GM23338 (cell line): ENCODE results near the gene NRP2. TPM values are rescaled to one million over a fixed set of nuclear protein-coding genes. Genes with fewer than 3 reads are reported as not detected.

Experiments used
- ATAC-seq: fragments of 200-7000 bp; cut with Tn5 transposase; 3 replicates; pipeline ENCODE4 v1.9.1; 2020
- DNase-seq: peaks from one replicate; pipeline ENCODE4 v3.0.0-alpha.2; 2015; ENCODE audit warnings: low spot score
- H2AFZ ChIP-seq: fragments of 200-600 bp; sonication (generic); 2 replicates; pipeline ENCODE4 v1.8.0; 2016; ENCODE audit warnings: antibody characterized with exemption, mild to moderate bottlenecking, moderate library complexity
- H3F3A ChIP-seq: fragments of 200-600 bp; sonication (generic); replicated peaks from 2 replicates; pipeline ENCODE4 v1.8.0; 2017; ENCODE audit warnings: antibody characterized with exemption, mixed run types, low read depth
- H3K27ac ChIP-seq: fragments of 200-600 bp; sonication (generic); 2 replicates; pipeline ENCODE4 v1.6.1; 2016; ENCODE audit warnings: low read depth
- H3K27me3 ChIP-seq: fragments of 200-600 bp; sonication (generic); 2 replicates; pipeline ENCODE4 v1.8.0; 2016; ENCODE audit warnings: mild to moderate bottlenecking, mixed run types, moderate library complexity; ENCODE audit not compliant: insufficient read depth
- H3K36me3 ChIP-seq: fragments of 200-600 bp; sonication (generic); 2 replicates; pipeline ENCODE4 v1.8.0; 2016; ENCODE audit warnings: mild to moderate bottlenecking; ENCODE audit not compliant: insufficient read depth
- H3K4me1 ChIP-seq: fragments of 200-600 bp; sonication (generic); 2 replicates; pipeline ENCODE4 v1.8.0; 2016; ENCODE audit warnings: mild to moderate bottlenecking, moderate library complexity; ENCODE audit not compliant: insufficient read depth
- H3K4me2 ChIP-seq: fragments of 200-600 bp; sonication (generic); 2 replicates; pipeline ENCODE4 v1.7.1; 2017; ENCODE audit warnings: mixed run types
- H3K4me3 ChIP-seq: fragments of 200-600 bp; sonication (generic); 2 replicates; pipeline ENCODE4 v1.6.1; 2016; ENCODE audit warnings: mixed run types
- H3K79me2 ChIP-seq: fragments of 200-600 bp; sonication (generic); replicated peaks from 2 replicates; pipeline ENCODE4 v1.8.0; 2017; ENCODE audit warnings: mild to moderate bottlenecking; ENCODE audit not compliant: insufficient read depth
- H3K9me2 ChIP-seq: fragments of 200-600 bp; sonication (generic); 2 replicates; pipeline ENCODE4 v1.8.0; 2017; ENCODE audit not compliant: insufficient read depth
- H4K20me1 ChIP-seq: fragments of 200-600 bp; sonication (generic); replicated peaks from 2 replicates; pipeline ENCODE4 v1.8.0; 2017; ENCODE audit warnings: mild to moderate bottlenecking; ENCODE audit not compliant: insufficient read depth
- H3K27ac Mint-ChIP-seq: 2 replicates; pipeline ENCODE4 v1.8.0; 2020; ENCODE audit warnings: inconsistent platforms, mild to moderate bottlenecking, moderate library complexity, mixed read lengths
- H3K27me3 Mint-ChIP-seq: 3 replicates; pipeline ENCODE4 v1.8.0; 2022; ENCODE audit warnings: low read depth, mild to moderate bottlenecking, moderate library complexity, mixed read lengths, inconsistent platforms; ENCODE audit not compliant: insufficient read depth, poor library complexity
- H3K36me3 Mint-ChIP-seq: 3 replicates; pipeline ENCODE4 v1.8.0; 2021; ENCODE audit warnings: low read depth, mild to moderate bottlenecking, inconsistent platforms, moderate library complexity, mixed read lengths
- H3K4me1 Mint-ChIP-seq: 3 replicates; pipeline ENCODE4 v1.8.0; 2020; ENCODE audit warnings: mild to moderate bottlenecking, inconsistent platforms, mixed read lengths
- H3K4me3 Mint-ChIP-seq: 3 replicates; pipeline ENCODE4 v1.8.0; 2021; ENCODE audit warnings: moderate library complexity, mild to moderate bottlenecking, inconsistent platforms, mixed read lengths
- H3K9me3 Mint-ChIP-seq: 3 replicates; pipeline ENCODE4 v1.8.0; 2020; ENCODE audit warnings: moderate library complexity, mild to moderate bottlenecking, inconsistent platforms, mixed read lengths
- CREB1 ChIP-seq: fragments of 250-450 bp; sonication (Bioruptor Pico); IDR thresholded peaks from 2 replicates; pipeline ENCODE4 v1.5.0; 2020; ENCODE audit warnings: low read depth, mild to moderate bottlenecking, moderate library complexity
- EZH2 ChIP-seq: fragments of 200-600 bp; sonication (generic); IDR thresholded peaks from one replicate; pipeline ENCODE4 v1.8.0; 2017; ENCODE audit warnings: antibody characterized with exemption, mild to moderate bottlenecking, low read depth; ENCODE audit not compliant: unreplicated experiment
- REST ChIP-seq: IDR thresholded peaks from one replicate; pipeline ENCODE4 v1.6.1; 2018; ENCODE audit warnings: antibody characterized with exemption; ENCODE audit not compliant: unreplicated experiment
- STAT1 ChIP-seq: IDR thresholded peaks from one replicate; pipeline ENCODE4 v1.6.1; 2016; ENCODE audit warnings: antibody characterized with exemption; ENCODE audit not compliant: unreplicated experiment
- ZNF114 ChIP-seq: fragments of 250-450 bp; sonication (Bioruptor Pico); IDR thresholded peaks from 2 replicates; pipeline ENCODE4 v1.5.0; 2020; ENCODE audit warnings: mild to moderate bottlenecking, moderate library complexity
- polyA plus RNA-seq: library from polyadenylated mRNA; unstranded; fragments of >200 nt; fragmentation: Nextera tagmentation; extraction: Ambion mirVana; gene quantifications from 2 replicates; pipeline ENCODE4 v1.2.1, GENCODE V29; 2016
- total RNA-seq: library from RNA; depleted of rRNA; stranded (reverse); fragments of >200 nt; shearing (Covaris generic); gene quantifications from 2 replicates; pipeline ENCODE4 v1.2.3, GENCODE V29; 2014
- TF ChIP-seq, protein P1 (sequence below): fragments of 250-450 bp; sonication (Bioruptor Pico); IDR thresholded peaks from 2 replicates; pipeline ENCODE4 v1.5.0; 2020; ENCODE audit warnings: mild to moderate bottlenecking, moderate library complexity
- TF ChIP-seq, protein P2 (sequence below): IDR thresholded peaks from 2 replicates; pipeline ENCODE4 v1.6.1; 2016; ENCODE audit warnings: antibody characterized with exemption

Gene NRP2
- total and polyA plus RNA-seq, 2 experiments from 2014 or later: 18.4 to 22.0 TPM

GRCh38 chr2:205758500-205758899, 76.2 kb downstream of the NRP2 start (continued):
- no peak for TF ChIP-seq REST

- Histone ChIP-seq H3K36me3 (no peaks in the 10 kb centered on the region), H3F3A (0 out of 2 replicates have a peak, but pooled peaks cover 7% of the 10 kb centered on the region), H3K9me2 (peaks cover 12% of the 10 kb centered on the region), H3K27me3 (no peaks in the 10 kb centered on the region), H3K4me1 (0 out of 2 replicates have a peak, but pooled peaks cover 5% of the 10 kb centered on the region), H2AFZ (no peak overlapping the region), H3K79me2 (no peaks in the 10 kb centered on the region), H3K27ac (no peak overlapping the region), H4K20me1 (no peaks in the 10 kb centered on the region), H3K4me3 (no peak overlapping the region), H3K4me2 (no peak overlapping the region)
- Mint-ChIP-seq H3K36me3 (peaks cover 6% of the 10 kb centered on the region; the same call in 1 of the 3 replicates), H3K27ac (no peak overlapping the region), H3K4me1 (peaks cover 22% of the 10 kb centered on the region), H3K9me3 (no peaks in the 10 kb centered on the region), H3K27me3 (peaks cover 3% of the 10 kb centered on the region), H3K4me3 (no peak overlapping the region)
- ATAC-seq (no peak), DNase-seq (no peak)
- TF ChIP-seq REST (no peak), CREB1 (no peak), ZNF114 (CRISPR knock-in tag) (no peak), EZH2 (no peak), STAT1 (no peak)
- TF ChIP-seq, protein P1, sequence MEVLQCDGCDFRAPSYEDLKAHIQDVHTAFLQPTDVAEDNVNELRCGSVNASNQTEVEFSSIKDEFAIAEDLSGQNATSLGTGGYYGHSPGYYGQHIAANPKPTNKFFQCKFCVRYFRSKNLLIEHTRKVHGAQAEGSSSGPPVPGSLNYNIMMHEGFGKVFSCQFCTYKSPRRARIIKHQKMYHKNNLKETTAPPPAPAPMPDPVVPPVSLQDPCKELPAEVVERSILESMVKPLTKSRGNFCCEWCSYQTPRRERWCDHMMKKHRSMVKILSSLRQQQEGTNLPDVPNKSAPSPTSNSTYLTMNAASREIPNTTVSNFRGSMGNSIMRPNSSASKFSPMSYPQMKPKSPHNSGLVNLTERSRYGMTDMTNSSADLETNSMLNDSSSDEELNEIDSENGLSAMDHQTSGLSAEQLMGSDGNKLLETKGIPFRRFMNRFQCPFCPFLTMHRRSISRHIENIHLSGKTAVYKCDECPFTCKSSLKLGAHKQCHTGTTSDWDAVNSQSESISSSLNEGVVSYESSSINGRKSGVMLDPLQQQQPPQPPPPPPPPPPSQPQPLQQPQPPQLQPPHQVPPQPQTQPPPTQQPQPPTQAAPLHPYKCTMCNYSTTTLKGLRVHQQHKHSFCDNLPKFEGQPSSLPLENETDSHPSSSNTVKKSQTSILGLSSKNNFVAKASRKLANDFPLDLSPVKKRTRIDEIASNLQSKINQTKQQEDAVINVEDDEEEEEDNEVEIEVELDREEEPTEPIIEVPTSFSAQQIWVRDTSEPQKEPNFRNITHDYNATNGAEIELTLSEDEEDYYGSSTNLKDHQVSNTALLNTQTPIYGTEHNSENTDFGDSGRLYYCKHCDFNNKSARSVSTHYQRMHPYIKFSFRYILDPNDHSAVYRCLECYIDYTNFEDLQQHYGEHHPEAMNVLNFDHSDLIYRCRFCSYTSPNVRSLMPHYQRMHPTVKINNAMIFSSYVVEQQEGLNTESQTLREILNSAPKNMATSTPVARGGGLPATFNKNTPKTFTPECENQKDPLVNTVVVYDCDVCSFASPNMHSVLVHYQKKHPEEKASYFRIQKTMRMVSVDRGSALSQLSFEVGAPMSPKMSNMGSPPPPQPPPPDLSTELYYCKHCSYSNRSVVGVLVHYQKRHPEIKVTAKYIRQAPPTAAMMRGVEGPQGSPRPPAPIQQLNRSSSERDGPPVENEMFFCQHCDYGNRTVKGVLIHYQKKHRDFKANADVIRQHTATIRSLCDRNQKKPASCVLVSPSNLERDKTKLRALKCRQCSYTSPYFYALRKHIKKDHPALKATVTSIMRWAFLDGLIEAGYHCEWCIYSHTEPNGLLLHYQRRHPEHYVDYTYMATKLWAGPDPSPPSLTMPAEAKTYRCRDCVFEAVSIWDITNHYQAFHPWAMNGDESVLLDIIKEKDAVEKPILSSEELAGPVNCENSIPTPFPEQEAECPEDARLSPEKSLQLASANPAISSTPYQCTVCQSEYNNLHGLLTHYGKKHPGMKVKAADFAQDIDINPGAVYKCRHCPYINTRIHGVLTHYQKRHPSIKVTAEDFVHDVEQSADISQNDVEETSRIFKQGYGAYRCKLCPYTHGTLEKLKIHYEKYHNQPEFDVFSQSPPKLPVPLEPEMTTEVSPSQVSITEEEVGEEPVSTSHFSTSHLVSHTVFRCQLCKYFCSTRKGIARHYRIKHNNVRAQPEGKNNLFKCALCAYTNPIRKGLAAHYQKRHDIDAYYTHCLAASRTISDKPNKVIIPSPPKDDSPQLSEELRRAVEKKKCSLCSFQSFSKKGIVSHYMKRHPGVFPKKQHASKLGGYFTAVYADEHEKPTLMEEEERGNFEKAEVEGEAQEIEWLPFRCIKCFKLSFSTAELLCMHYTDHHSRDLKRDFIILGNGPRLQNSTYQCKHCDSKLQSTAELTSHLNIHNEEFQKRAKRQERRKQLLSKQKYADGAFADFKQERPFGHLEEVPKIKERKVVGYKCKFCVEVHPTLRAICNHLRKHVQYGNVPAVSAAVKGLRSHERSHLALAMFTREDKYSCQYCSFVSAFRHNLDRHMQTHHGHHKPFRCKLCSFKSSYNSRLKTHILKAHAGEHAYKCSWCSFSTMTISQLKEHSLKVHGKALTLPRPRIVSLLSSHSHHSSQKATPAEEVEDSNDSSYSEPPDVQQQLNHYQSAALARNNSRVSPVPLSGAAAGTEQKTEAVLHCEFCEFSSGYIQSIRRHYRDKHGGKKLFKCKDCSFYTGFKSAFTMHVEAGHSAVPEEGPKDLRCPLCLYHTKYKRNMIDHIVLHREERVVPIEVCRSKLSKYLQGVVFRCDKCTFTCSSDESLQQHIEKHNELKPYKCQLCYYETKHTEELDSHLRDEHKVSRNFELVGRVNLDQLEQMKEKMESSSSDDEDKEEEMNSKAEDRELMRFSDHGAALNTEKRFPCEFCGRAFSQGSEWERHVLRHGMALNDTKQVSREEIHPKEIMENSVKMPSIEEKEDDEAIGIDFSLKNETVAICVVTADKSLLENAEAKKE (CRISPR knock-in tag): no peak
- TF ChIP-seq, protein P2, sequence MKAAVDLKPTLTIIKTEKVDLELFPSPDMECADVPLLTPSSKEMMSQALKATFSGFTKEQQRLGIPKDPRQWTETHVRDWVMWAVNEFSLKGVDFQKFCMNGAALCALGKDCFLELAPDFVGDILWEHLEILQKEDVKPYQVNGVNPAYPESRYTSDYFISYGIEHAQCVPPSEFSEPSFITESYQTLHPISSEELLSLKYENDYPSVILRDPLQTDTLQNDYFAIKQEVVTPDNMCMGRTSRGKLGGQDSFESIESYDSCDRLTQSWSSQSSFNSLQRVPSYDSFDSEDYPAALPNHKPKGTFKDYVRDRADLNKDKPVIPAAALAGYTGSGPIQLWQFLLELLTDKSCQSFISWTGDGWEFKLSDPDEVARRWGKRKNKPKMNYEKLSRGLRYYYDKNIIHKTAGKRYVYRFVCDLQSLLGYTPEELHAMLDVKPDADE: no peak
Measured at GRCh38 chr2:205759257-205759656, 77.0 kb downstream of the NRP2 start.
